ENCODE results near the gene CARD9. TPM values are rescaled to one million over a fixed set of nuclear protein-coding genes. Genes with fewer than 3 reads are reported as not detected.

The CARD9 gene
- total and polyA plus RNA-seq, 2 of the 4 experiments (the other 2 are of a cell fraction): 0.36 to 1.9 TPM

DNA sequence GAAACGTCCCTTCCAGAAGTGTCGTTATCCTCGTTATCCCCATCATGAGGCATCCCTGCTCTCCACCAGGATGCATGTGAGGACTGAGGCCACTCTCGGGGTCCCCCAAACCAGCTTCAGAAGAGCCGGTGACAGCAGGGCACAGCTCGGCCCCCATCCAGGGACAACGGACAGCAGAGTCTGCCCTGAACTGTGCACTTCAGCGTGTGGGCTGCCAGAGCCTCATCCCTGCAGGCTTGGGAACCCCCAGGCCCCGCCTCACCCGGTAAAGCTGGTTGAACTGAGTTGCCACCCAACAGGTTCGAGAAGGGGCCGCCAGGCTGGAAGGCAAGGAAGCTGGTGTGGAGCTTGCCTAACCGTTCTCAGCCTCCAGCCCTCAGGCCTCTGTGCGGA, 710 bp upstream of the CARD9 start:
- peak overlapping the region; percentile 9; the same call in 1 of the 2 replicates for H2AK5ac ChIP-seq (ENCODE audit: low read depth, low read length)
- H3K23ac ChIP-seq (ENCODE audit: low read depth, low read length): no peak overlapping the region
- H3K4me1 ChIP-seq (ENCODE audit: control insufficient read depth, insufficient read depth, low read length): peaks cover 15% of the 10 kb centered on the region
- peak overlapping the region; percentile 45 for H2AK9ac ChIP-seq (replicated peaks; ENCODE audit: low read depth, low read length, poor library complexity)
- peaks cover 9% of the 10 kb centered on the region for H3K9me1 ChIP-seq (ENCODE audit: insufficient read depth, low read length)
- no peak overlapping the region for H2BK120ac ChIP-seq (ENCODE audit: low read depth, low read length)
- no peak overlapping the region for H3K9ac ChIP-seq (ENCODE audit: low read depth, low read length)
- dilution Hi-C loops (cut with HindIII; ENCODE audit: low sequenced_read_pairs, unreplicated experiment) (no loop called here), intact Hi-C loops (cut with micrococcal nuclease) (no loop called here), in situ Hi-C loops (cut with MboI; ENCODE audit: low sequenced_read_pairs) (no loop called here)
- no peak overlapping the region for H2AFZ ChIP-seq (replicated peaks; ENCODE audit: low read length, poor library complexity)
- no peak overlapping the region for H3K27ac ChIP-seq (ENCODE audit: insufficient read depth, low read length)
- H4K5ac ChIP-seq (ENCODE audit: low read depth, low read length): no peak overlapping the region
- ChIA-PET CTCF (interaction anchor here (1.2 kb wide), 1 partner anchor 61 kb away, joined by 4 read pairs; no protein-coding TSS in a partner anchor), POLR2A (ENCODE audit: unreplicated experiment) (no interaction called here)
- ATAC-seq (ENCODE audit: low read depth): no peak
- H2BK20ac ChIP-seq (ENCODE audit: low read depth, low read length): no peak overlapping the region
- no peak overlapping the region for H3K14ac ChIP-seq (replicated peaks; ENCODE audit: low read depth, low read length)
- no peaks in the 10 kb centered on the region; a peak in 1 of 4 replicates for H3K79me1 ChIP-seq (ENCODE audit: low read depth in 1 of 2, low read length in 2 of 2)
- H3K9me3 ChIP-seq (ENCODE audit: control insufficient read depth, insufficient read depth, low read length): no peaks in the 10 kb centered on the region
- no peak overlapping the region for H3K56ac ChIP-seq (ENCODE audit: extremely low read depth, insufficient read depth, low read length)
- H3K18ac ChIP-seq (ENCODE audit: low read depth, low read length): no peak overlapping the region
- H4K91ac ChIP-seq (ENCODE audit: insufficient read depth, low read depth, low read length): no peak overlapping the region
- no peak overlapping the region for H3K4ac ChIP-seq (ENCODE audit: low read depth, low read length)
- no peak overlapping the region for H3K4me2 ChIP-seq (ENCODE audit: low read depth, low read length)
- no peak for TF ChIP-seq FOS (IDR thresholded peaks at IDR 0.05; ENCODE audit: low read depth, low read length)
- no peak for TF ChIP-seq CTCF (conservative IDR thresholded peaks at IDR 0.05; ENCODE audit: low read depth, low read length)
- TF ChIP-seq CEBPB (IDR thresholded peaks at IDR 0.05; ENCODE audit: low read depth, low read length): no peak
- TF ChIP-seq MAZ (IDR thresholded peaks at IDR 0.05; ENCODE audit: borderline replicate concordance, low read depth, low read length): no peak
- no peak for TF ChIP-seq BHLHE40 (IDR thresholded peaks at IDR 0.05; ENCODE audit: low read depth, low read length)
- TF ChIP-seq SMC3 (IDR thresholded peaks at IDR 0.05; ENCODE audit: low read depth, low read length): no peak
- TF ChIP-seq, protein P1, sequence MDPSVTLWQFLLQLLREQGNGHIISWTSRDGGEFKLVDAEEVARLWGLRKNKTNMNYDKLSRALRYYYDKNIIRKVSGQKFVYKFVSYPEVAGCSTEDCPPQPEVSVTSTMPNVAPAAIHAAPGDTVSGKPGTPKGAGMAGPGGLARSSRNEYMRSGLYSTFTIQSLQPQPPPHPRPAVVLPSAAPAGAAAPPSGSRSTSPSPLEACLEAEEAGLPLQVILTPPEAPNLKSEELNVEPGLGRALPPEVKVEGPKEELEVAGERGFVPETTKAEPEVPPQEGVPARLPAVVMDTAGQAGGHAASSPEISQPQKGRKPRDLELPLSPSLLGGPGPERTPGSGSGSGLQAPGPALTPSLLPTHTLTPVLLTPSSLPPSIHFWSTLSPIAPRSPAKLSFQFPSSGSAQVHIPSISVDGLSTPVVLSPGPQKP (IDR thresholded peaks at IDR 0.05; ENCODE audit: borderline replicate concordance, low read depth, low read length): no peak
- no peak for TF ChIP-seq MAFK (IDR thresholded peaks at IDR 0.05; ENCODE audit: low read depth, low read length)
- no peak for TF ChIP-seq NFE2L2 (IDR thresholded peaks at IDR 0.05; ENCODE audit: low read depth, low read length)
- no peak for TF ChIP-seq POLR2A (IDR thresholded peaks at IDR 0.05; ENCODE audit: low read depth, low read length)
- TF ChIP-seq, protein P2, sequence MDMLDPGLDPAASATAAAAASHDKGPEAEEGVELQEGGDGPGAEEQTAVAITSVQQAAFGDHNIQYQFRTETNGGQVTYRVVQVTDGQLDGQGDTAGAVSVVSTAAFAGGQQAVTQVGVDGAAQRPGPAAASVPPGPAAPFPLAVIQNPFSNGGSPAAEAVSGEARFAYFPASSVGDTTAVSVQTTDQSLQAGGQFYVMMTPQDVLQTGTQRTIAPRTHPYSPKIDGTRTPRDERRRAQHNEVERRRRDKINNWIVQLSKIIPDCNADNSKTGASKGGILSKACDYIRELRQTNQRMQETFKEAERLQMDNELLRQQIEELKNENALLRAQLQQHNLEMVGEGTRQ (IDR thresholded peaks at IDR 0.05; ENCODE audit: low read depth, low read length): no peak
- no peak for TF ChIP-seq RFX5 (IDR thresholded peaks at IDR 0.05; ENCODE audit: low read depth, low read length)
- no peak for TF ChIP-seq RCOR1 (IDR thresholded peaks at IDR 0.05; ENCODE audit: insufficient replicate concordance, low read length)
- no peak for TF ChIP-seq CHD1 (IDR thresholded peaks at IDR 0.05; ENCODE audit: low read depth, low read length)
- TF ChIP-seq RAD21 (IDR thresholded peaks at IDR 0.05; ENCODE audit: low read length): no peak
- no peak overlapping the region for H4K8ac ChIP-seq (ENCODE audit: low read depth in 2 of 2, low read length in 2 of 2)
- WGBS, 2 experiments (ENCODE audit: extremely low coverage in 2 of 2, insufficient read length in 1 of 2): 90% methylated on average over 7 of the region's 14 CpGs; no CpG with 5 or more reads in 1 of the 2 experiments
- peaks cover 9% of the 10 kb centered on the region for H3K36me3 ChIP-seq (ENCODE audit: control insufficient read depth, insufficient read depth, low read length)
- no peaks in the 10 kb centered on the region for H4K20me1 ChIP-seq (ENCODE audit: insufficient read depth, low read length)
- DNase-seq: no peak
- no peak overlapping the region for H3K4me3 ChIP-seq (ENCODE audit: insufficient read depth, low read depth, low read length)
- BruUV-seq (replicated peaks): no TSS peak
- H2BK5ac ChIP-seq (ENCODE audit: low read depth, low read length, poor library complexity, severe bottlenecking): no peak overlapping the region
- no peak overlapping the region for H2BK15ac ChIP-seq (ENCODE audit: low read depth, low read length)
- no peaks in the 10 kb centered on the region for H3K27me3 ChIP-seq (ENCODE audit: control insufficient read depth, insufficient read depth, low read length)

All from IMR-90 (cell line).